Peyer's patch (tissue), 4 donors: ENCODE results near the gene ADK. TPM values are rescaled to one million over a fixed set of nuclear protein-coding genes. Genes with fewer than 3 reads are reported as not detected.

ENCODE experiments used
- DNase-seq, 3 donors: peaks; one replicate each; pipeline ENCODE4 v3.0.0-alpha.2; 2017 to 2019
- H3K27ac ChIP-seq, 4 donors: fragments of 200-600 bp; sonication (generic); one replicate each; pipeline ENCODE4 v1.5.1; 2016 to 2019
- H3K27me3 ChIP-seq, 2 donors: fragments of 200-600 bp; sonication (generic); one replicate each; pipeline ENCODE4 v1.5.1; 2019
- H3K36me3 ChIP-seq, 3 donors: fragments of 200-600 bp; sonication (generic); one replicate each; pipeline ENCODE4 v1.5.1; 2016 to 2019
- H3K4me1 ChIP-seq, 4 donors: fragments of 200-600 bp; sonication (generic); one replicate each; pipeline ENCODE4 v1.5.1; 2016 to 2019
- H3K4me3 ChIP-seq, 4 donors: fragments of 200-600 bp; sonication (generic); 1 replicate in 3 of 4; 2 replicates in 1 of 4; pipeline ENCODE4 v1.5.1; 2016 to 2019; ENCODE audit warnings: mild to moderate bottlenecking in 1 of 4
- H3K9me3 ChIP-seq, 4 donors: fragments of 200-600 bp; sonication (generic); one replicate each; pipeline ENCODE4 v1.5.1; 2016 to 2019; ENCODE audit warnings: mild to moderate bottlenecking in 1 of 4
- CTCF ChIP-seq, 6 experiments: fragments of 450-650 bp in 4 of 6; fragments of 200-600 bp in 2 of 6; sonication (generic) in 1 of 6; IDR thresholded peaks; one replicate each; pipeline ENCODE4 v1.5.1; 2017 to 2019; ENCODE audit warnings: antibody characterized with exemption in 6 of 6, mild to moderate bottlenecking in 3 of 6, moderate library complexity in 1 of 6
- POLR2A ChIP-seq, 2 donors: fragments of 450-650 bp; IDR thresholded peaks; one replicate each; pipeline ENCODE4 v1.5.1; 2017; ENCODE audit warnings: antibody characterized with exemption in 2 of 2, mild to moderate bottlenecking in 2 of 2, moderate library complexity in 2 of 2
- total RNA-seq, 4 donors: library from RNA; depleted of rRNA; stranded (reverse); fragments of >200 nt; gene quantifications; one replicate each; pipeline ENCODE4 v1.1.0, GENCODE V29; 2016

Gene ADK
- total RNA-seq, 4 donors from 2014 or later = 7.4 to 50.3 (median 14.3) TPM

DNA sequence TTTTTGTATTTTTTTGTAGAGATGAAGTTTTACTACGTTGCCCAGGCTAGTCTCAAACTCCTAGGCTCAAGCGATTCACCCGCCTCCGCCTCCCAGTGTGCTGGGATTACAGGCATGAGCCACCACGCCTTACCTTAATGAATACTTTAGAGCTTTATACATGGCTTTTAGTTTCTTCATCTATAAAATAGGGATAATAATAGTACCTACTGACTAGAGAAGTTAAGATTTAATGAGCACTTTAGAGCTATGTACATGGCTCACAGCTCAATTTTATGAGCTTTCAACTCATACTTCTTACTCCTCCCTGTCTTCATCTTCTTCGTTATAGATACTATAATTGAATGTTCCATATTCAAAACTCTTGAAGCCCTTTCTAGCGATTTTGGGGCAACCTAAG is 445.7 kb downstream of the ADK start:
- H3K4me1 ChIP-seq = no peaks in the 10 kb centered on the region
- no peak for TF ChIP-seq POLR2A (IDR thresholded peaks at IDR 0.05)
- TF ChIP-seq CTCF (IDR thresholded peaks at IDR 0.05) = no peak

DNA sequence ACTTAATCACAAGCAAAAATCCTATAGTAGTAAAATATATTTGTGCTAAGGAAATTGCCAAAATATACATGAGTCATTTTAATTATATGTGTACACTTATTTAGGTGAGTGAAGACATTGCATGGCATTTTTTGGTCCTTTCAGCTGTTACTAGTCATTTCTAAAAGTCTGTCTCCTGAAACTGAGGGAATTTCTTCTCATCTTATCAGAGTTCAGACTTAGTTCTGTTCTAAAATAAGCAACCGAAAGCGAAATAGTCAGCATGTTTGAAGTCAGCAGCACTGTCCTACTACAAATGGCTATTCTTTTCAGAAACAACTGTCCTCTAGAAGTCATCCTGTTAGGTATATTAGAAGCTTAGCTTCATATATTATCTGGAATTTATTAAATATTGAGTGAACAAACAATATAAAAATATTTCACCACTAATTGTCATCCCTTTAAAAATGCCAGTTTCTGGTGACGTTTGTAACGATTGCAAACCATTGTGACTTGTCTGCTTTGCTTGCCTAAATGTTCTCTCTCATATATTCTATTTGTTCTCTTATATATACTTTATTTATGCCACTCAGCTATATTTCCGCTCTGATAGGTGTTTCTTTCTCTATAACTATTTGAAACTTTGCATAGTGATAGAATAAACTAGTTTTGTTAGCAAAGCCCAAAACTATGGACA is 448.0 kb downstream of the ADK start:
- Histone ChIP-seq H3K4me1 (no peaks in the 10 kb centered on the region), H3K27me3 (no peaks in the 10 kb centered on the region), H3K4me3 (no peak overlapping the region), H3K27ac (peak overlapping the region in 1 of 4 donors; percentile 5), H3K36me3 (no peaks in the 10 kb centered on the region), H3K9me3 (no peaks in the 10 kb centered on the region)
- DNase-seq = no peak
- TF ChIP-seq POLR2A (IDR thresholded peaks at IDR 0.05) (no peak), CTCF (IDR thresholded peaks at IDR 0.05) (no peak)

More for the DNA sequence above, 445.7 kb downstream of the ADK start:
- no peak overlapping the region for H3K27ac ChIP-seq
- DNase-seq = no peak
- H3K9me3 ChIP-seq = no peaks in the 10 kb centered on the region
- H3K36me3 ChIP-seq = no peaks in the 10 kb centered on the region
- no peak overlapping the region for H3K4me3 ChIP-seq
- H3K27me3 ChIP-seq = no peaks in the 10 kb centered on the region

- no peaks in the 10 kb centered on the region for H3K36me3 ChIP-seq
- H3K27me3 ChIP-seq = no peaks in the 10 kb centered on the region
- no peak for TF ChIP-seq POLR2A (IDR thresholded peaks at IDR 0.05)
- TF ChIP-seq CTCF (IDR thresholded peaks at IDR 0.05) = no peak
- H3K4me1 ChIP-seq = no peaks in the 10 kb centered on the region
- no peak overlapping the region for H3K27ac ChIP-seq
- no peaks in the 10 kb centered on the region for H3K9me3 ChIP-seq
- no peak for DNase-seq
- no peak overlapping the region for H3K4me3 ChIP-seq
Measured at GRCh38 chr10:74599672-74600071, 448.7 kb downstream of the ADK start.

GRCh38 chr10:74600170-74600569 is 449.1 kb downstream of the ADK start:
- Histone ChIP-seq H3K27ac (no peak overlapping the region), H3K4me3 (no peak overlapping the region), H3K9me3 (no peaks in the 10 kb centered on the region), H3K4me1 (no peaks in the 10 kb centered on the region), H3K36me3 (no peaks in the 10 kb centered on the region), H3K27me3 (no peaks in the 10 kb centered on the region)
- no peak for DNase-seq
- TF ChIP-seq CTCF (IDR thresholded peaks at IDR 0.05) (no peak), POLR2A (IDR thresholded peaks at IDR 0.05) (no peak)

- H3K4me3 ChIP-seq = no peak overlapping the region
- no peak overlapping the region for H3K27ac ChIP-seq
- no peak for TF ChIP-seq POLR2A (IDR thresholded peaks at IDR 0.05)
- TF ChIP-seq CTCF (IDR thresholded peaks at IDR 0.05) = no peak
- no peaks in the 10 kb centered on the region for H3K27me3 ChIP-seq
- H3K4me1 ChIP-seq = no peaks in the 10 kb centered on the region
- no peaks in the 10 kb centered on the region for H3K9me3 ChIP-seq
- no peaks in the 10 kb centered on the region for H3K36me3 ChIP-seq
- DNase-seq = no peak
Measured at GRCh38 chr10:74602576-74602975, 451.6 kb downstream of the ADK start.

DNA sequence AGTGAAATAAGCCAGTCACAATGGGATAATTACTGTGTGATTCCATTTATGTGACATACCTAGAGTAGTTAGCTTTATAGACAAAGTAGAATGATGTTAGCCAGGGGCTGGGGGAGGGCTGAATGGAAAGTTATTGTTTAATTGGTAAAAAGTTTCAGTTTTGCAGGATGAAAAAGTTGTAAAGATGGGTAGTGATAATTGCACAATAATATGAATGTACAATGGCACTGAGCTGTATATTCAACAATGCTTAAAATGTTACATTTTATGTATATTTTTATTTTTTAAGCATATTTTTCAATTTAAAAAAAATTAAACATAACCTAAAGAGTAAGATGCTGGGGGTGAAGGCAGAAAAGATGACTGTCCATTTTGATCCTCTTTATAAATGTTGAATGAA is 459.3 kb downstream of the ADK start:
- H3K27ac ChIP-seq = no peak overlapping the region

More for the DNA sequence above, 459.3 kb downstream of the ADK start:
- H3K4me1 ChIP-seq = no peaks in the 10 kb centered on the region
- H3K9me3 ChIP-seq = no peaks in the 10 kb centered on the region
- no peak overlapping the region for H3K4me3 ChIP-seq
- DNase-seq = no peak
- H3K27me3 ChIP-seq = no peaks in the 10 kb centered on the region
- no peaks in the 10 kb centered on the region for H3K36me3 ChIP-seq
- TF ChIP-seq POLR2A (IDR thresholded peaks at IDR 0.05) (no peak), CTCF (IDR thresholded peaks at IDR 0.05) (no peak)
